A549 (cell line): Measurements from ENCODE around the gene SPPL3. TPM values are rescaled to one million over a fixed set of nuclear protein-coding genes. Genes with fewer than 3 reads are reported as not detected.
A peak's percentile ranks its signal among the peaks of the same experiment; 100 is the strongest.

Source experiments
- ATAC-seq, 2 experiments: fragments of 200-7000 bp in 1 of 2; fragments of >200 bp in 1 of 2; cut with Nextera tagmentation in 1 of 2; cut with Tn5 transposase in 1 of 2; 3 replicates each; pipeline versions ENCODE4 v1.8.0 to v1.9.1; 2018 to 2020; ENCODE audit warnings: mild to moderate bottlenecking in 1 of 2, moderate library complexity in 1 of 2
- CTCF ChIA-PET: fragments of 300-600 bp; sonication (Branson Sonifier 250); formaldehyde crosslinking; extraction: SDS; loops from one replicate; lab custom pipeline; 2021; ENCODE audit warnings: antibody characterized with exemption, inconsistent platforms; lab: Yijun Ruan, JAX
- POLR2A ChIA-PET: fragments of 350-600 bp; formaldehyde crosslinking; extraction: SDS; loops from one replicate; lab custom pipeline; 2021; ENCODE audit warnings: antibody characterized with exemption, inconsistent platforms; lab: Yijun Ruan, JAX
- DNase-seq, 2 experiments: peaks; one replicate each; pipeline versions ENCODE4 v3.0.0 to v3.0.0-alpha.2; 2011 to 2016; ENCODE audit warnings: low read depth in 1 of 2, low spot score in 1 of 2
- FAIRE-seq: peaks from 2 replicates; lab custom pipeline; 2011; peaks lifted over from hg19 to GRCh38; lab: Jason Lieb, UNC
- H3K27ac ChIP-seq, 2 experiments: fragments of >200 bp; sonication (Bioruptor Twin); formaldehyde crosslinking; 3 replicates each; pipeline ENCODE4 v1.5.1; 2016 to 2017
- H3K4me1 ChIP-seq: fragments of >200 bp; sonication (Bioruptor Twin); formaldehyde crosslinking; 3 replicates; pipeline ENCODE4 v1.6.1; 2016
- H3K4me2 ChIP-seq: fragments of >200 bp; sonication (Bioruptor Twin); formaldehyde crosslinking; 3 replicates; pipeline ENCODE4 v1.6.1; 2016
- H3K4me3 ChIP-seq: fragments of >200 bp; sonication (Bioruptor Twin); formaldehyde crosslinking; 3 replicates; pipeline ENCODE4 v1.5.1; 2016
- H3K9me3 ChIP-seq: fragments of >200 bp; sonication (Bioruptor Twin); formaldehyde crosslinking; 3 replicates; pipeline ENCODE4 v1.6.1; 2016
- BHLHE40 ChIP-seq: IDR thresholded peaks from 2 replicates; pipeline ENCODE4 v1.6.1; 2012; ENCODE audit warnings: low read depth, low read length, inconsistent platforms
- CEBPB ChIP-seq, 2 experiments: fragments of >200 bp in 1 of 2; sonication (Bioruptor Twin) in 1 of 2; formaldehyde crosslinking in 1 of 2; IDR thresholded peaks; 2 replicates each; pipeline ENCODE4 v1.6.1; 2012 to 2016
- HEYL ChIP-seq: fragments of 250-450 bp; sonication (Bioruptor Pico); IDR thresholded peaks from 2 replicates; pipeline ENCODE4 v1.8.0; 2021; ENCODE audit warnings: mild to moderate bottlenecking, moderate library complexity
- HOXB5 ChIP-seq: fragments of 250-450 bp; sonication (Bioruptor Pico); IDR thresholded peaks from 2 replicates; pipeline ENCODE4 v1.5.0; 2020; ENCODE audit warnings: mild to moderate bottlenecking, moderate library complexity
- JUN ChIP-seq, 2 experiments: fragments of >200 bp; sonication (Bioruptor Twin); formaldehyde crosslinking; IDR thresholded peaks; 2 replicates in 1 of 2; 3 replicates in 1 of 2; pipeline ENCODE4 v1.6.1; 2016 to 2017
- MAZ ChIP-seq: fragments of 150-350 bp; IDR thresholded peaks from 2 replicates; pipeline ENCODE4 v1.6.1; 2014; ENCODE audit warnings: antibody characterized with exemption, low read depth, low read length, borderline replicate concordance
- NPAS2 ChIP-seq: fragments of 250-450 bp; sonication (Bioruptor Pico); IDR thresholded peaks from 2 replicates; pipeline ENCODE4 v1.8.0; 2022; ENCODE audit warnings: mild to moderate bottlenecking, moderate library complexity, borderline replicate concordance
- POLR2A ChIP-seq: IDR thresholded peaks from 2 replicates; pipeline ENCODE4 v1.6.1; 2012; ENCODE audit warnings: mild to moderate bottlenecking, low read length
- RAD21 ChIP-seq, 2 experiments: fragments of >200 bp in 1 of 2; sonication (Bioruptor Twin) in 1 of 2; formaldehyde crosslinking in 1 of 2; IDR thresholded peaks in 1 of 2; conservative IDR thresholded peaks in 1 of 2; 2 replicates in 1 of 2; 3 replicates in 1 of 2; pipeline ENCODE4 v1.6.1; 2012 to 2018; ENCODE audit warnings: inconsistent platforms in 1 of 2
- RFX5 ChIP-seq: fragments of 450-650 bp; IDR thresholded peaks from 2 replicates; pipeline ENCODE4 v1.7.1; 2014; ENCODE audit warnings: antibody characterized with exemption, mild to moderate bottlenecking, moderate library complexity
- SMC3 ChIP-seq: fragments of >200 bp; sonication (Bioruptor Twin); formaldehyde crosslinking; IDR thresholded peaks from 3 replicates; pipeline ENCODE4 v1.6.1; 2018; ENCODE audit warnings: inconsistent platforms
- WGBS: methylation state at CpG from one replicate; pipeline ENCODE4 v1.1.6; 2017; ENCODE audit errors: missing lambda C conversion rate; 5-methylcytosine and 5-hydroxymethylcytosine counted together
- polyA minus RNA-seq: library from RNA; depleted of rRNA, polyadenylated mRNA; stranded (reverse); fragments of >200 nt; gene quantifications from 2 replicates; pipeline ENCODE4 v1.2.3, GENCODE V29; 2011; rRNA and poly(A)+ RNA removed
- polyA plus RNA-seq, 4 experiments: library from polyadenylated mRNA; depleted of rRNA in 3 of 4; stranded (reverse); fragments of >200 nt; fragmentation: RNase III in 1 of 4; extraction: RNeasy Plus Mini Kit Qiagen cat#74134 plus additional on column Dnase treatment in 1 of 4; gene quantifications; 2 replicates in 3 of 4; 3 replicates in 1 of 4; pipeline ENCODE4 v1.2.3, GENCODE V29; 2011 to 2017
- TF ChIP-seq, protein P1 (sequence below): fragments of 250-450 bp; sonication (Bioruptor Pico); IDR thresholded peaks from 2 replicates; pipeline ENCODE4 v1.5.0; 2021; ENCODE audit warnings: mild to moderate bottlenecking, moderate library complexity, borderline replicate concordance
- TF ChIP-seq, protein P2 (sequence below): fragments of 450-650 bp; IDR thresholded peaks from 2 replicates; pipeline ENCODE4 v1.6.1; 2014; ENCODE audit warnings: antibody characterized with exemption
- TF ChIP-seq, protein P3 (sequence below): IDR thresholded peaks from 2 replicates; pipeline ENCODE4 v1.6.1; 2012
- TF ChIP-seq, protein P4 (sequence below): fragments of >200 bp; sonication (Bioruptor Twin); formaldehyde crosslinking; IDR thresholded peaks from 3 replicates; pipeline ENCODE4 v1.5.1; 2016
- TF ChIP-seq, protein P5 (sequence below): IDR thresholded peaks from 2 replicates; pipeline ENCODE4 v1.6.1; 2012
- TF ChIP-seq, protein P6 (sequence below): fragments of >200 bp; sonication (Bioruptor Twin); formaldehyde crosslinking; IDR thresholded peaks from 3 replicates; pipeline ENCODE4 v1.6.1; 2016

SPPL3 gene, protein sequence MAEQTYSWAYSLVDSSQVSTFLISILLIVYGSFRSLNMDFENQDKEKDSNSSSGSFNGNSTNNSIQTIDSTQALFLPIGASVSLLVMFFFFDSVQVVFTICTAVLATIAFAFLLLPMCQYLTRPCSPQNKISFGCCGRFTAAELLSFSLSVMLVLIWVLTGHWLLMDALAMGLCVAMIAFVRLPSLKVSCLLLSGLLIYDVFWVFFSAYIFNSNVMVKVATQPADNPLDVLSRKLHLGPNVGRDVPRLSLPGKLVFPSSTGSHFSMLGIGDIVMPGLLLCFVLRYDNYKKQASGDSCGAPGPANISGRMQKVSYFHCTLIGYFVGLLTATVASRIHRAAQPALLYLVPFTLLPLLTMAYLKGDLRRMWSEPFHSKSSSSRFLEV
- 26.6 and 32.6 TPM in 2 replicates for polyA plus RNA-seq (2011; rRNA removed)
- 26.1 and 40.0 TPM in 2 replicates for polyA plus RNA-seq (2012; cell fraction: cytosol; rRNA removed)
- polyA plus RNA-seq (2012; cell fraction: nucleus; rRNA removed): 24.0 and 32.2 TPM in 2 replicates
- 25.0 to 26.5 TPM (median 25.1 TPM) in 3 replicates for polyA plus RNA-seq (2017; fragmentation: RNase III; extraction: RNeasy Plus Mini Kit Qiagen cat#74134 plus additional on column Dnase treatment)
- polyA minus RNA-seq: 72.3 and 83.3 TPM in 2 replicates

DNA sequence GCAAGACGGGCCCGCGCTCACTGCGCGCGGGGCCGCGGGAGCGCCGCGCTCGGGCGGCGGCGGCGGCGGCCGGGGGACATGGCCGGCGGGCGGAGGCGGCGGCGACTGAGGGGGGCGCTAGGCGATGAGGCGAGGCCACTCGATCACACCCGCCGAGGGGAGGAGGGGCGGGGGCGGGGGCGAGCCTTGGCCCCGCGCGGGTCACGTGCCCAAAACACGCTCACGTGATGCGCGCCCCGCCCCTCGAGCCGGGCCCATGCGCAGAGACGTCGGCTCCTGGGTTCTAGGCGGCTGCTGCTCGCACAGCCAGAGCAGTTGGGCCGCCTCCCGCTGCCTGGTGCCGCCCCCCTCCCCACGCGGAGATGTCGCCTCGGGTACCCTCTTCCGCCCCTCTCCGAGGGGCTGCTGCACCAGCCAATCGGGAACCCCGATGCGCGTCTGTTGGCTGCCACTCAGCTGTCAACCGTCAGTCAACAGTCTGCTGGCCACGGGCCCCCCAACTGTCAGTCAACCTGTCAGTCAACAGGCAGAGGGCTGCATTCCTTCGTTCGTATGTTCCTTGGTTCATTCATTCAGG is at the start of gene SPPL3:
Gene SPPL3, minus strand, starts transcription at position 162 of the 577 bp plus-strand sequence. CDS start 491 bp downstream, outside the sequence.
- H3K4me1 ChIP-seq: peaks cover 12% of the 10 kb centered on the region; the same call in 2 of the 3 replicates
- H3K4me2 ChIP-seq: peak within 1 kb of the TSS; percentile 95
- WGBS: 2% methylated on average over 8 of the region's 66 CpGs
- H3K27ac ChIP-seq: peak within 1 kb of the TSS; percentile 83 to 91
- POLR2A ChIA-PET: interaction anchor here (0.6 to 1.1 kb wide), 2 partner anchors 13 to 402 kb away, joined by 4 read pairs; no protein-coding TSS in a partner anchor
- TF ChIP-seq, protein P1, sequence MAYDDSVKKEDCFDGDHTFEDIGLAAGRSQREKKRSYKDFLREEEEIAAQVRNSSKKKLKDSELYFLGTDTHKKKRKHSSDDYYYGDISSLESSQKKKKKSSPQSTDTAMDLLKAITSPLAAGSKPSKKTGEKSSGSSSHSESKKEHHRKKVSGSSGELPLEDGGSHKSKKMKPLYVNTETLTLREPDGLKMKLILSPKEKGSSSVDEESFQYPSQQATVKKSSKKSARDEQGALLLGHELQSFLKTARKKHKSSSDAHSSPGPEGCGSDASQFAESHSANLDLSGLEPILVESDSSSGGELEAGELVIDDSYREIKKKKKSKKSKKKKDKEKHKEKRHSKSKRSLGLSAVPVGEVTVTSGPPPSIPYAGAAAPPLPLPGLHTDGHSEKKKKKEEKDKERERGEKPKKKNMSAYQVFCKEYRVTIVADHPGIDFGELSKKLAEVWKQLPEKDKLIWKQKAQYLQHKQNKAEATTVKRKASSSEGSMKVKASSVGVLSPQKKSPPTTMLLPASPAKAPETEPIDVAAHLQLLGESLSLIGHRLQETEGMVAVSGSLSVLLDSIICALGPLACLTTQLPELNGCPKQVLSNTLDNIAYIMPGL (CRISPR knock-in tag): no peak
- TF ChIP-seq, protein P2, sequence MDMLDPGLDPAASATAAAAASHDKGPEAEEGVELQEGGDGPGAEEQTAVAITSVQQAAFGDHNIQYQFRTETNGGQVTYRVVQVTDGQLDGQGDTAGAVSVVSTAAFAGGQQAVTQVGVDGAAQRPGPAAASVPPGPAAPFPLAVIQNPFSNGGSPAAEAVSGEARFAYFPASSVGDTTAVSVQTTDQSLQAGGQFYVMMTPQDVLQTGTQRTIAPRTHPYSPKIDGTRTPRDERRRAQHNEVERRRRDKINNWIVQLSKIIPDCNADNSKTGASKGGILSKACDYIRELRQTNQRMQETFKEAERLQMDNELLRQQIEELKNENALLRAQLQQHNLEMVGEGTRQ: peak; percentile 99
- TF ChIP-seq RAD21 (conservative IDR thresholded peaks at IDR 0.05 in 1 of 2, IDR thresholded peaks at IDR 0.05 in 1 of 2) (peak in 1 of 2 experiments; percentile 14; a peak in 2 of 5 replicates), BHLHE40 (peak; percentile 80), MAZ (0 out of 2 replicates have a peak, but pooled peaks have one; percentile 28), CEBPB (IDR thresholded peaks at IDR 0.05) (no peak), HOXB5 (CRISPR knock-in tag) (no peak), HEYL (CRISPR knock-in tag) (no peak), NPAS2 (CRISPR knock-in tag) (peak; percentile 87), POLR2A (peak; percentile 57), JUN (IDR thresholded peaks at IDR 0.05) (peak in 1 of 2 experiments; percentile 79; a peak in 3 of 5 replicates), SMC3 (peak; percentile 37; the same call in 2 of the 3 replicates), RFX5 (no peak)
- TF ChIP-seq, protein P3, sequence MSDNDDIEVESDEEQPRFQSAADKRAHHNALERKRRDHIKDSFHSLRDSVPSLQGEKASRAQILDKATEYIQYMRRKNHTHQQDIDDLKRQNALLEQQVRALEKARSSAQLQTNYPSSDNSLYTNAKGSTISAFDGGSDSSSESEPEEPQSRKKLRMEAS: peak; percentile 86
- TF ChIP-seq, protein P4, sequence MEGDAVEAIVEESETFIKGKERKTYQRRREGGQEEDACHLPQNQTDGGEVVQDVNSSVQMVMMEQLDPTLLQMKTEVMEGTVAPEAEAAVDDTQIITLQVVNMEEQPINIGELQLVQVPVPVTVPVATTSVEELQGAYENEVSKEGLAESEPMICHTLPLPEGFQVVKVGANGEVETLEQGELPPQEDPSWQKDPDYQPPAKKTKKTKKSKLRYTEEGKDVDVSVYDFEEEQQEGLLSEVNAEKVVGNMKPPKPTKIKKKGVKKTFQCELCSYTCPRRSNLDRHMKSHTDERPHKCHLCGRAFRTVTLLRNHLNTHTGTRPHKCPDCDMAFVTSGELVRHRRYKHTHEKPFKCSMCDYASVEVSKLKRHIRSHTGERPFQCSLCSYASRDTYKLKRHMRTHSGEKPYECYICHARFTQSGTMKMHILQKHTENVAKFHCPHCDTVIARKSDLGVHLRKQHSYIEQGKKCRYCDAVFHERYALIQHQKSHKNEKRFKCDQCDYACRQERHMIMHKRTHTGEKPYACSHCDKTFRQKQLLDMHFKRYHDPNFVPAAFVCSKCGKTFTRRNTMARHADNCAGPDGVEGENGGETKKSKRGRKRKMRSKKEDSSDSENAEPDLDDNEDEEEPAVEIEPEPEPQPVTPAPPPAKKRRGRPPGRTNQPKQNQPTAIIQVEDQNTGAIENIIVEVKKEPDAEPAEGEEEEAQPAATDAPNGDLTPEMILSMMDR: peak; percentile 34; the same call in 2 of the 3 replicates
- TF ChIP-seq, protein P5, sequence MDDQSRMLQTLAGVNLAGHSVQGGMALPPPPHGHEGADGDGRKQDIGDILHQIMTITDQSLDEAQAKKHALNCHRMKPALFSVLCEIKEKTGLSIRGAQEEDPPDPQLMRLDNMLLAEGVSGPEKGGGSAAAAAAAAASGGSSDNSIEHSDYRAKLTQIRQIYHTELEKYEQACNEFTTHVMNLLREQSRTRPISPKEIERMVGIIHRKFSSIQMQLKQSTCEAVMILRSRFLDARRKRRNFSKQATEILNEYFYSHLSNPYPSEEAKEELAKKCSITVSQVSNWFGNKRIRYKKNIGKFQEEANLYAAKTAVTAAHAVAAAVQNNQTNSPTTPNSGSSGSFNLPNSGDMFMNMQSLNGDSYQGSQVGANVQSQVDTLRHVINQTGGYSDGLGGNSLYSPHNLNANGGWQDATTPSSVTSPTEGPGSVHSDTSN: peak; percentile 81
- TF ChIP-seq, protein P6, sequence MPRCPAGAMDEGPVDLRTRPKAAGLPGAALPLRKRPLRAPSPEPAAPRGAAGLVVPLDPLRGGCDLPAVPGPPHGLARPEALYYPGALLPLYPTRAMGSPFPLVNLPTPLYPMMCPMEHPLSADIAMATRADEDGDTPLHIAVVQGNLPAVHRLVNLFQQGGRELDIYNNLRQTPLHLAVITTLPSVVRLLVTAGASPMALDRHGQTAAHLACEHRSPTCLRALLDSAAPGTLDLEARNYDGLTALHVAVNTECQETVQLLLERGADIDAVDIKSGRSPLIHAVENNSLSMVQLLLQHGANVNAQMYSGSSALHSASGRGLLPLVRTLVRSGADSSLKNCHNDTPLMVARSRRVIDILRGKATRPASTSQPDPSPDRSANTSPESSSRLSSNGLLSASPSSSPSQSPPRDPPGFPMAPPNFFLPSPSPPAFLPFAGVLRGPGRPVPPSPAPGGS: 0 out of 3 replicates have a peak, but pooled peaks have one; percentile 68
- DNase-seq: peak; percentile 87 to 89
- CTCF ChIA-PET: interaction anchor here (1.0 to 1.7 kb wide), 4 partner anchors 9 to 68 kb away, joined by 3 to 7 read pairs (median 5); no protein-coding TSS in a partner anchor
- no peak for FAIRE-seq
- H3K9me3 ChIP-seq: no peaks in the 10 kb centered on the region
- peak within 1 kb of the TSS; percentile 77 for H3K4me3 ChIP-seq
- ATAC-seq: peak; percentile 77 to 91
